WTC11 (cell line): ENCODE results near the gene CBX1. TPM values are rescaled to one million over a fixed set of nuclear protein-coding genes. Genes with fewer than 3 reads are reported as not detected.

ENCODE experiments used
- ATAC-seq: fragments of 200-7000 bp; cut with Tn5 transposase; 2 replicates; pipeline ENCODE4 v1.10.0; 2021; ENCODE audit warnings: mild to moderate bottlenecking, moderate library complexity
- CTCF ChIA-PET: fragments of 300-600 bp; sonication (Branson Sonifier 250); formaldehyde crosslinking; loops from one replicate; lab custom pipeline; 2021; ENCODE audit warnings: antibody characterized with exemption; lab: Charles Lee
- POLR2A ChIA-PET: fragments of 350-600 bp; sonication (Branson Sonifier 250); formaldehyde crosslinking; loops from one replicate; lab custom pipeline; 2021; ENCODE audit warnings: antibody characterized with exemption; lab: Charles Lee
- DNase-seq: peaks from one replicate; pipeline ENCODE4 v3.0.0; 2021; ENCODE audit warnings: low spot score
- H3K27ac Mint-ChIP-seq: 2 replicates; pipeline ENCODE4 v1.8.0; 2021; ENCODE audit warnings: mixed read lengths
- H3K27me3 Mint-ChIP-seq: 2 replicates; pipeline ENCODE4 v1.8.0; 2021; ENCODE audit warnings: low read depth, mild to moderate bottlenecking, moderate library complexity, mixed read lengths
- H3K36me3 Mint-ChIP-seq: 2 replicates; pipeline ENCODE4 v1.8.0; 2021; ENCODE audit warnings: mixed read lengths
- H3K4me1 Mint-ChIP-seq: 2 replicates; pipeline ENCODE4 v1.8.0; 2022; ENCODE audit warnings: mixed read lengths
- H3K4me3 Mint-ChIP-seq: 2 replicates; pipeline ENCODE4 v1.8.0; 2021; ENCODE audit warnings: mild to moderate bottlenecking, moderate library complexity, mixed read lengths
- H3K9me3 Mint-ChIP-seq: 2 replicates; pipeline ENCODE4 v1.8.0; 2021; ENCODE audit warnings: mixed read lengths
- ATF6 ChIP-seq: sonication (generic); formaldehyde crosslinking; IDR thresholded peaks from 2 replicates; pipeline ENCODE4 v1.8.1; 2023; ENCODE audit warnings: mild to moderate bottlenecking, missing genetic modification reagents
- CBFB ChIP-seq: sonication (generic); formaldehyde crosslinking; IDR thresholded peaks from 2 replicates; pipeline ENCODE4 v1.8.1; 2022; ENCODE audit warnings: mild to moderate bottlenecking, low read depth, missing genetic modification reagents
- FOXJ3 ChIP-seq: sonication (generic); formaldehyde crosslinking; IDR thresholded peaks from 2 replicates; pipeline ENCODE4 v1.9.0; 2021; ENCODE audit warnings: missing genetic modification reagents, mild to moderate bottlenecking, borderline replicate concordance
- FOXK1 ChIP-seq: sonication (generic); formaldehyde crosslinking; IDR thresholded peaks from 2 replicates; pipeline ENCODE4 v1.8.0; 2022; ENCODE audit warnings: mild to moderate bottlenecking, moderate library complexity, missing genetic modification reagents
- FOXP4 ChIP-seq: sonication (generic); formaldehyde crosslinking; IDR thresholded peaks from 2 replicates; pipeline ENCODE4 v1.8.0; 2022; ENCODE audit warnings: mild to moderate bottlenecking, missing genetic modification reagents
- GABPB1 ChIP-seq: sonication (generic); formaldehyde crosslinking; IDR thresholded peaks from 2 replicates; pipeline ENCODE4 v1.8.1; 2023; ENCODE audit warnings: mild to moderate bottlenecking, missing genetic modification reagents
- GRHL2 ChIP-seq: fragments of 250-450 bp; sonication (Bioruptor Pico); IDR thresholded peaks from 2 replicates; pipeline ENCODE4 v1.8.0; 2022; ENCODE audit warnings: mild to moderate bottlenecking, moderate library complexity; ENCODE audit not compliant: insufficient replicate concordance, severe bottlenecking
- GTF2I ChIP-seq: fragments of 250-450 bp; sonication (Bioruptor Pico); conservative IDR thresholded peaks from 2 replicates; pipeline ENCODE4 v1.4.0; 2021; ENCODE audit warnings: mild to moderate bottlenecking
- IRF1 ChIP-seq: sonication (generic); formaldehyde crosslinking; IDR thresholded peaks from 2 replicates; pipeline ENCODE4 v1.8.0; 2023; ENCODE audit warnings: missing genetic modification reagents
- IRF2 ChIP-seq: sonication (generic); formaldehyde crosslinking; IDR thresholded peaks from 2 replicates; pipeline ENCODE4 v1.8.0; 2022; ENCODE audit warnings: low read depth, missing genetic modification reagents, borderline replicate concordance
- JUN ChIP-seq: sonication (generic); formaldehyde crosslinking; IDR thresholded peaks from 2 replicates; pipeline ENCODE4 v1.8.0; 2023; ENCODE audit warnings: mild to moderate bottlenecking, missing genetic modification reagents
- KAT7 ChIP-seq: sonication (generic); formaldehyde crosslinking; IDR thresholded peaks from 2 replicates; pipeline ENCODE4 v1.8.1; 2023; ENCODE audit warnings: missing genetic modification reagents, mild to moderate bottlenecking, borderline replicate concordance
- MXD4 ChIP-seq: fragments of 250-450 bp; sonication (Bioruptor Pico); IDR thresholded peaks from 2 replicates; pipeline ENCODE4 v1.8.0; 2021; ENCODE audit warnings: mild to moderate bottlenecking, moderate library complexity, borderline replicate concordance
- NFATC4 ChIP-seq: fragments of 250-450 bp; sonication (Bioruptor Pico); IDR thresholded peaks from 2 replicates; pipeline ENCODE4 v1.9.0; 2021; ENCODE audit warnings: mild to moderate bottlenecking
- NFE2L1 ChIP-seq: sonication (generic); formaldehyde crosslinking; IDR thresholded peaks from 2 replicates; pipeline ENCODE4 v1.8.1; 2023; ENCODE audit warnings: missing genetic modification reagents
- NR1H2 ChIP-seq: sonication (generic); formaldehyde crosslinking; IDR thresholded peaks from 2 replicates; pipeline ENCODE4 v1.9.0; 2021; ENCODE audit warnings: mild to moderate bottlenecking, moderate library complexity, missing genetic modification reagents
- NR2C2 ChIP-seq: sonication (generic); formaldehyde crosslinking; IDR thresholded peaks from 2 replicates; pipeline ENCODE4 v1.8.0; 2022; ENCODE audit warnings: mild to moderate bottlenecking, missing genetic modification reagents
- NR3C1 ChIP-seq: sonication (generic); formaldehyde crosslinking; conservative IDR thresholded peaks from 2 replicates; pipeline ENCODE4 v1.8.1; 2023; ENCODE audit warnings: low read depth, mild to moderate bottlenecking, missing genetic modification reagents
- PRRX2 ChIP-seq: fragments of 250-450 bp; sonication (Bioruptor Pico); IDR thresholded peaks from 2 replicates; pipeline ENCODE4 v1.8.0; 2021; ENCODE audit warnings: mild to moderate bottlenecking
- RELA ChIP-seq: sonication (generic); formaldehyde crosslinking; IDR thresholded peaks from 2 replicates; pipeline ENCODE4 v1.8.1; 2022; ENCODE audit warnings: missing genetic modification reagents, mild to moderate bottlenecking, borderline replicate concordance
- SMAD3 ChIP-seq: sonication (generic); formaldehyde crosslinking; IDR thresholded peaks from 2 replicates; pipeline ENCODE4 v1.8.0; 2022; ENCODE audit warnings: missing genetic modification reagents, mild to moderate bottlenecking, borderline replicate concordance
- SMAD4 ChIP-seq: sonication (generic); formaldehyde crosslinking; IDR thresholded peaks from 2 replicates; pipeline ENCODE4 v1.8.0; 2022; ENCODE audit warnings: mild to moderate bottlenecking, missing genetic modification reagents
- SOX15 ChIP-seq: fragments of 250-450 bp; sonication (Bioruptor Pico); IDR thresholded peaks from 2 replicates; pipeline ENCODE4 v1.9.0; 2021; ENCODE audit warnings: mild to moderate bottlenecking
- SP1 ChIP-seq: sonication (generic); formaldehyde crosslinking; conservative IDR thresholded peaks from 2 replicates; pipeline ENCODE4 v1.8.1; 2022; ENCODE audit warnings: missing genetic modification reagents
- USF2 ChIP-seq: sonication (generic); formaldehyde crosslinking; IDR thresholded peaks from 2 replicates; pipeline ENCODE4 v1.8.1; 2023; ENCODE audit warnings: mild to moderate bottlenecking, missing genetic modification reagents, moderate library complexity
- ZBTB43 ChIP-seq: sonication (generic); formaldehyde crosslinking; IDR thresholded peaks from 2 replicates; pipeline ENCODE4 v1.8.1; 2023; ENCODE audit warnings: mild to moderate bottlenecking, missing genetic modification reagents
- ZNF219 ChIP-seq: sonication (generic); formaldehyde crosslinking; IDR thresholded peaks from 2 replicates; pipeline ENCODE4 v1.8.0; 2023; ENCODE audit warnings: missing genetic modification reagents, mild to moderate bottlenecking, borderline replicate concordance
- ZNF416 ChIP-seq: fragments of 250-450 bp; sonication (Bioruptor Pico); IDR thresholded peaks from 2 replicates; pipeline ENCODE4 v1.9.0; 2021; ENCODE audit warnings: mild to moderate bottlenecking, inconsistent platforms
- ZNF671 ChIP-seq: fragments of 250-450 bp; sonication (Bioruptor Pico); IDR thresholded peaks from 2 replicates; pipeline ENCODE4 v1.8.0; 2021; ENCODE audit warnings: mild to moderate bottlenecking
- total RNA-seq: library from RNA; stranded (reverse); gene quantifications from 3 replicates; pipeline ENCODE4 v1.2.3, GENCODE V29; 2021

Gene CBX1
- total RNA-seq, 1 experiment from 2014 or later = 162 TPM

GRCh38 chr17:48113201-48113676 lies 12.0 kb upstream of the CBX1 start:
- ChIA-PET POLR2A (interaction anchor here (0.7 kb wide), 1 partner anchor 27 kb away, joined by 3 read pairs; no protein-coding TSS in a partner anchor), CTCF (interaction anchor here (0.6 to 1.3 kb wide), 3 partner anchors 20 to 108 kb away, joined by 3 to 4 read pairs (median 3); no protein-coding TSS in a partner anchor)
- Mint-ChIP-seq H3K27me3 (no peaks in the 10 kb centered on the region), H3K36me3 (peaks cover 25% of the 10 kb centered on the region), H3K9me3 (no peaks in the 10 kb centered on the region), H3K4me1 (peaks cover 8% of the 10 kb centered on the region), H3K4me3 (no peak overlapping the region), H3K27ac (no peak overlapping the region)
- DNase-seq = no peak
- TF ChIP-seq SMAD4 (CRISPR knock-in tag) (no peak), NR3C1 (CRISPR knock-in tag) (no peak), PRRX2 (CRISPR knock-in tag) (no peak), SOX15 (CRISPR knock-in tag) (no peak), ZBTB43 (CRISPR knock-in tag) (no peak), FOXJ3 (CRISPR knock-in tag) (no peak), NR2C2 (CRISPR knock-in tag) (no peak), ZNF671 (CRISPR knock-in tag) (no peak), GRHL2 (no peak), IRF1 (CRISPR knock-in tag) (no peak), IRF2 (CRISPR knock-in tag) (no peak), MXD4 (CRISPR knock-in tag) (no peak), FOXK1 (CRISPR knock-in tag) (no peak), GABPB1 (CRISPR knock-in tag) (no peak), JUN (CRISPR knock-in tag) (no peak), NR1H2 (CRISPR knock-in tag) (no peak), SP1 (CRISPR knock-in tag) (no peak), NFE2L1 (CRISPR knock-in tag) (no peak), ATF6 (no peak)
- no peak for ATAC-seq

GRCh38 chr17:48111937-48112241 lies 10.6 kb upstream of the CBX1 start:
- peaks cover 11% of the 10 kb centered on the region for H3K4me1 Mint-ChIP-seq
- H3K27ac Mint-ChIP-seq = peak overlapping the region; percentile 41; the same call in 1 of the 2 replicates
- ATAC-seq (no peak), DNase-seq (no peak)
- H3K36me3 Mint-ChIP-seq = peaks cover 19% of the 10 kb centered on the region
- H3K9me3 Mint-ChIP-seq = no peaks in the 10 kb centered on the region
- ChIA-PET POLR2A (no interaction called here), CTCF (interaction anchor here (0.6 to 2.4 kb wide), 2 partner anchors 15 to 44 kb away, joined by 3 to 6 read pairs; no protein-coding TSS in a partner anchor)
- H3K27me3 Mint-ChIP-seq = no peaks in the 10 kb centered on the region
- H3K4me3 Mint-ChIP-seq = no peak overlapping the region
- TF ChIP-seq ZNF219 (CRISPR knock-in tag) (no peak), KAT7 (no peak), USF2 (no peak), ZNF671 (CRISPR knock-in tag) (no peak), PRRX2 (CRISPR knock-in tag) (no peak), ATF6 (no peak), FOXP4 (CRISPR knock-in tag) (no peak), CBFB (CRISPR knock-in tag) (no peak), RELA (CRISPR knock-in tag) (no peak), ZNF416 (no peak), GTF2I (CRISPR knock-in tag) (no peak), SMAD3 (CRISPR knock-in tag) (no peak), GRHL2 (no peak), NFATC4 (CRISPR knock-in tag) (no peak)
